ENCODE data around the gene LASP1NB.
"Not testable (repeated sequence)": the region's sequence is repeated elsewhere in the genome, so short reads cannot be mapped to it uniquely, and the experiment has no call there.

Gene LASP1NB

DNA sequence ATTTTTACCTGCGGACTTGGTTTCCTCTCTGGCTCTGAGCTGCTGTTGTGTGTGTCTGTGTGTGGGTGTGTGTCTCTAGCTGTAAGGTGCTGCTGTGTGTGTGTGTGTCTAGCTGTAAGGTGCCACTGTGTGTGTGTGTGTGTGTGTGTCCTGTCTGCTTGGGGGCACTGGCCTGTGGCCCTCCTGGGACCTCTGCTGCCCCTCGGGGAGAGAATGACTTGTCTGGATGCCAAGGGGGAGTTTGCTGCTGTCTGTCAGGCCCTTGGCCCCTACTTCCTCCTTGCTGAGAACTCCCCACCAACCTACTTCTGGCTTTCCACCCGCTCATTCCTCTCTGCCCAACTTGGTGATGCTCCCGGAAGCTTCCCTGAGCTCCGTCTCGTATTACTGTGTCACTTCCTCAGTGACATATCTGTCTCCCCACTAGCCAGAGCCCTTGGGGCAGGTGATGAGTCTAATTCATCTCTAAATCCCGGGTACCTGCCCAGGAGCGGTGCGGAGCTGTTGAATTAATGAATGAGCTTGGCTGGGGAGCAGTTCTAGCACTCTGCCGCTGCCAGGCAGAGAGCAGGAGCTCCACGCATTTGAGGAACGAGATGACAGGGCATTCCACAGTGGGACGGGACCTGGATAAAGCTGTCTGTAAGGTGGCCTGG lies 3.5 kb upstream of the LASP1NB start:
- TF ChIP-seq, protein P1, sequence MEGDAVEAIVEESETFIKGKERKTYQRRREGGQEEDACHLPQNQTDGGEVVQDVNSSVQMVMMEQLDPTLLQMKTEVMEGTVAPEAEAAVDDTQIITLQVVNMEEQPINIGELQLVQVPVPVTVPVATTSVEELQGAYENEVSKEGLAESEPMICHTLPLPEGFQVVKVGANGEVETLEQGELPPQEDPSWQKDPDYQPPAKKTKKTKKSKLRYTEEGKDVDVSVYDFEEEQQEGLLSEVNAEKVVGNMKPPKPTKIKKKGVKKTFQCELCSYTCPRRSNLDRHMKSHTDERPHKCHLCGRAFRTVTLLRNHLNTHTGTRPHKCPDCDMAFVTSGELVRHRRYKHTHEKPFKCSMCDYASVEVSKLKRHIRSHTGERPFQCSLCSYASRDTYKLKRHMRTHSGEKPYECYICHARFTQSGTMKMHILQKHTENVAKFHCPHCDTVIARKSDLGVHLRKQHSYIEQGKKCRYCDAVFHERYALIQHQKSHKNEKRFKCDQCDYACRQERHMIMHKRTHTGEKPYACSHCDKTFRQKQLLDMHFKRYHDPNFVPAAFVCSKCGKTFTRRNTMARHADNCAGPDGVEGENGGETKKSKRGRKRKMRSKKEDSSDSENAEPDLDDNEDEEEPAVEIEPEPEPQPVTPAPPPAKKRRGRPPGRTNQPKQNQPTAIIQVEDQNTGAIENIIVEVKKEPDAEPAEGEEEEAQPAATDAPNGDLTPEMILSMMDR (conservative IDR thresholded peaks at IDR 0.05; ENCODE audit: control insufficient read depth, insufficient read depth, low read depth, low read length): no peak
- no peak overlapping the region for H3K4me3 ChIP-seq (ENCODE audit: control insufficient read depth, low read depth, low read length)
- no peak for DNase-seq (ENCODE audit: low read depth)

DNA sequence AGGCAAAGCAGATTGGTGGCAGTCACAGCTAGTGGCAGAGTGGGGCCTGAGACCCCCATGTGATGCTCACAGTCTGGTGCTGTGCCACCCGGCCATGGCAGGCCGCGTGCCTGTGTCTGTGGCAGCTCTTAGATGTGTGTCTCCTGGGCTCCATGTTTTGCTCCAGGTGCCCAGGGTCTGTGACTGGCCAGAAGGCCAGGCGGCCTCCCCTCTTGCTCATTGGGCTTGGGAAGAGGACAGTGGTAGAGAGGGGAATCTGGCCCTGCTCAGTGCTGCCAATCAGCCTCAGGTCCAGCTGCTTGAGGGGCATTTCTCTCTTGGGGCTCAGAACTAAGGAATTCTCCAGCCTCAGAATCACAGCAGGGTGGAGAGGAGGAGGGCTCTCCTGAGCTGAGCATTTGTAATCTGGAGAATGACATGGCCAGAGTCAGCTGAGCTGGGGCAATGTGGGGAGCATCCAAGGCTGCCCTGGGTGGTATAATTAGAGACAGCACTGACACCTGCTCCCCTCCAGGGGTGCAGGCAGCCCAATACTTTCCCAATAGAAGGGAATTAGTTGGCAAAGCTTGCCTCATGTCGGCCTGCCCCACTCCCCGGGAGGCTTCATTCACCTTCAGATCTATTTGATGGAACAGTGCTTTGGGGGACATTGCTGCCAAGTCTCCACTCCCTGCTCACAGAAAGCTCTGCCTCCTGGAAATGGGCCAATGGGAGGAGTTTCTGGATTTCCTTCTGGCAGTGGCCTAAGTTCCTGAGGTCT lies 2.7 kb upstream of the LASP1NB start:
- DNase-seq (ENCODE audit: low read depth): peak; percentile 83

DNA sequence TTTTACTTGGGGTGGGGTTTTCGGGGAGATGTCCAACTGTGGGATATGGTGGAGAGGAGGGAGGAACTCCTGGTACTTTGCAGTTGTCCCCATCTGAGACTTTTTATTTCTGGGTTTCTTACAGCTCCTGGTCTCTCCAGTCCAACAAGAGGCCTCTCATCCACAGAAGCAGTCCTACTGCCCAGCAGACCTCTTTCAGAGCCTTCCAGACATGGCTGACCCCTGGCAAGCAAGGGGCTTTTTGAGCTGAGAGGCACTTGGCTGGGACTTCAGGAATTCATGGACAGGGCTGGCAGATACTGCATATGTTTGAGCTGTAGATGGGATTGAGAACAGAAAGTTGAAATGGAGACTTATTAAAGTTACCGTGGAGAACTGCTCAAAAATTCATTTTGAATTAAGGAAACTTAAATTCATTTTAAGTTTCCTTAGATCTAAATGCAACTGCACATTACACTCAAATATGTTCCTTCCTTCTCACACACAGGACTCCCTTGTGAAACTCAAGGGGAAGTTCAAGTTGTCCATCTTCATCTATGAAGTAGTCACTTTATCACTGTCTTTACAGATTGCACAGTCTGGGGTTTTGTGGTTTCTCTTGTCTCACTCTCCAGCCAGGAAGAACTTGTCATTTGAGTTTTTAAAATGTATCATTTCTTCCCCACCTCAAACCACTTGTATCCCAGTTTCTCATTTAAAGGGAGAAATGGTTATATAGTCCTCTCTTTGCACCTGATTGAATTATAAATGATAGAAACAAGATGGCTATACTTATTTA lies 1.1 kb downstream of the LASP1NB start:
- TF ChIP-seq, protein P1 (conservative IDR thresholded peaks at IDR 0.05; ENCODE audit: control insufficient read depth, insufficient read depth, low read depth, low read length): no peak
- DNase-seq (ENCODE audit: low read depth): no peak
- H3K4me3 ChIP-seq (ENCODE audit: control insufficient read depth, low read depth, low read length): no peak overlapping the region

More for the DNA sequence above, 2.7 kb upstream of the LASP1NB start:
- no peak overlapping the region for H3K4me3 ChIP-seq (ENCODE audit: control insufficient read depth, low read depth, low read length)
- TF ChIP-seq, protein P1 (conservative IDR thresholded peaks at IDR 0.05; ENCODE audit: control insufficient read depth, insufficient read depth, low read depth, low read length): no peak

DNA sequence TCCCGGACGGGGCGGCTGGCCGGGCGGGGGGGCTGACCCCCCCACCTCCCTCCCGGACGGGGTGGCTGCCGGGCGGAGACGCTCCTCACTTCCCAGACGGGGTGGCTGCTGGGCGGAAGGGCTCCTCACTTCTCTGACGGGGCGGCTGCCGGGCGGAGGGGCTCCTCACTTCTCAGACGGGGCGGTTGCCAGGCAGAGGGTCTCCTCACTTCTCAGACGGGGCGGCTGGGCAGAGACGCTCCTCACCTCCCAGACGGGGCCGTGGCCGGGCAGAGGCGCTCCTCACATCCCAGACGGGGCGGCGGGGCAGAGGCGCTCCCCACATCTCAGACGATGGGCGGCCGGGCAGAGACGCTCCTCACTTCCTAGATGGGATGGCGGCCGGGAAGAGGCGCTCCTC lies 5.4 kb downstream of the LASP1NB start:
- not testable (repeated sequence) for H3K4me3 ChIP-seq (ENCODE audit: control insufficient read depth, low read depth, low read length); DNase-seq (ENCODE audit: low read depth)

DNA sequence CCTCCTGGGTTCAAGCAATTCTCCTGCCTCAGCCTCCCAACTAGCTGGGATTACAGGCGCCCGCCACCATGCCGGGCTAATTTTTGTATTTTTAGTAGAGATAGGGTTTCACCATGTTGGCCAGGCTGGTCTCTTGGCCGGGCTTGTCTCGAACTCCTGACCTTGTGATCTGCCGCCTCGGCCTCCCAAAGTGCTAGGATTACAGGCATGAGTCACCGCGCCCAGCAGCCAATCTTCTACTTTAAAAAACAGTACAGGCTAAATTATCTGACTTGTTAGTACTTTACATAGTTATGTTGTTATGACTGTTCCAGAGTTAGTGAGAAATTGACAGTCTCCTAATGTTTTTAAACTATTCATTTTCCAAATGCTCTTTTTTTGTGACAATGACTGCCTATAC lies 8.5 kb downstream of the LASP1NB start:
- H3K4me3 ChIP-seq (ENCODE audit: control insufficient read depth, low read depth, low read length); DNase-seq (ENCODE audit: low read depth): not testable (repeated sequence)

DNA sequence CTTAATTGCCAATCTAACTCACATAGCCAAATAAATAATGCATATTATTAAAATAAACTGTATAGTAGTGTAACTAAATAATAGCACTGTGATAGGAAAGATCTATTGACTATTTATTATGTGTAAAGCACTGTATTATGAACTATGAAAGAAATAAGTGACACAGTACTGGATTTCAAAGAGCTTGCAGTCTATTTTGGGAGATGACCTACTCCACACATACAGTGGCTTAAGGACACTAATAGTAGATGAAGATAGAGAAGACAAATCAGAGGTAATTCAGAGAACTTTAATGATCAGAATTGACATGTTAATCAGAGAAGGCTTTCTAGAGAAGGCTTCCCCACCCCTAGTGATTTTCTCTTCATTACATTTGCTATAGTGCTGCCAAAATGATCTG lies 14.6 kb downstream of the LASP1NB start:
- no peak for DNase-seq (ENCODE audit: low read depth)
- TF ChIP-seq, protein P1 (conservative IDR thresholded peaks at IDR 0.05; ENCODE audit: control insufficient read depth, insufficient read depth, low read depth, low read length): no peak
- H3K4me3 ChIP-seq (ENCODE audit: control insufficient read depth, low read depth, low read length): no peak overlapping the region

DNA sequence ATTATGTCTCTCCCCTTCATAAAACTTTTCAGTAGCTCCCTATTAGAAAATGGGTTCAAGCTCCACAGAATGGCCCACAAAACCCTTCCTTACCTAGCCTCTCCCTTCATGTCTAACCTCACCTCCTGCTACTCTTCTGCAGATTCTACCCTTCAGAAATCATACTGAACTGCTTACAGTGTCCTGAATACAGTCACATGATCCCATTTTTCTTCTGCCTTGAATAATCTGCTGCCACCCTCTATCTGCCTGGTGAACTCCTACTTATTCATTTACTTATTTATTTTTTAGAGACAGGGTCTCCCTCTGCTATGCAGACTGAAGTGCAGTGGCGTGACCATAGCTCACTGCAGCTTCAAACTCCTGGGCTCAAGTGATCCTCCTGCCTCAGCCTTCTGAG lies 15.0 kb downstream of the LASP1NB start:
- no peak overlapping the region for H3K4me3 ChIP-seq (ENCODE audit: control insufficient read depth, low read depth, low read length)
- no peak for DNase-seq (ENCODE audit: low read depth)
- TF ChIP-seq, protein P1 (conservative IDR thresholded peaks at IDR 0.05; ENCODE audit: control insufficient read depth, insufficient read depth, low read depth, low read length): no peak

Measured in fibroblast of mammary gland (primary cell).